Stomach (tissue), 9 donors: Measurements from ENCODE around the gene MYO18A. TPM values are rescaled to one million over a fixed set of nuclear protein-coding genes. Genes with fewer than 3 reads are reported as not detected.

ENCODE experiments used
- DNase-seq, 2 donors: peaks; one replicate each; pipeline versions ENCODE4 v3.0.0 to v3.0.0-alpha.2; 2013 to 2019
- H3K27ac ChIP-seq, 5 donors: fragments of 200-600 bp in 4 of 5; sonication (generic) in 4 of 5; one replicate each; pipeline ENCODE4 v1.5.1; 2013 to 2019; ENCODE audit warnings: mild to moderate bottlenecking in 1 of 5, moderate library complexity in 1 of 5
- H3K27me3 ChIP-seq, 3 donors: fragments of 200-600 bp; sonication (generic); one replicate each; pipeline ENCODE4 v1.5.1; 2017 to 2019; ENCODE audit warnings: mixed run types in 1 of 3
- H3K36me3 ChIP-seq, 4 donors: fragments of 200-600 bp; sonication (generic); 1 replicate in 3 of 4; 2 replicates in 1 of 4; pipeline ENCODE4 v1.5.1; 2016 to 2019
- H3K4me1 ChIP-seq, 4 donors: fragments of 200-600 bp; sonication (generic); one replicate each; pipeline ENCODE4 v1.5.1; 2016 to 2019
- H3K4me3 ChIP-seq, 4 donors: fragments of 200-600 bp; sonication (generic) in 3 of 4; one replicate each; pipeline ENCODE4 v1.5.1; 2016 to 2019; ENCODE audit warnings: mild to moderate bottlenecking in 1 of 4
- H3K9me3 ChIP-seq, 4 donors: fragments of 200-600 bp; sonication (generic); one replicate each; pipeline ENCODE4 v1.5.1; 2016 to 2019
- EP300 ChIP-seq: sonication (generic); formaldehyde crosslinking; IDR thresholded peaks from one replicate; pipeline ENCODE4 v1.6.1; 2017; ENCODE audit warnings: antibody characterized with exemption
- POLR2A ChIP-seq, 4 donors: fragments of 450-650 bp; IDR thresholded peaks; one replicate each; pipeline ENCODE4 v1.6.1; 2016; ENCODE audit warnings: antibody characterized with exemption in 4 of 4, control low read depth in 2 of 4, mild to moderate bottlenecking in 1 of 4, moderate library complexity in 1 of 4
- POLR2AphosphoS5 ChIP-seq, 3 donors: sonication (generic); formaldehyde crosslinking; IDR thresholded peaks; one replicate each; pipeline ENCODE4 v1.6.1; 2016; ENCODE audit warnings: antibody characterized with exemption in 3 of 3
- WGBS, 5 donors: extraction: QIAGEN DNeasy Blood & Tissue Kit in 3 of 5; methylation state at CpG; one replicate each; pipeline versions ENCODE4 v1.1.5 to v1.1.7; 2013 to 2018; 5-methylcytosine and 5-hydroxymethylcytosine counted together
- intact Hi-C: fragments of 100-400 bp; cut with DNase I; formaldehyde crosslinking; loops from one replicate; pipeline ENCODE4 v1.15.1; 2023; ENCODE audit warnings: low total_unique reads
- polyA plus RNA-seq, 3 donors: library from polyadenylated mRNA; stranded (reverse); fragments of 200-250 nt; gene quantifications; one replicate each; pipeline ENCODE4 v1.2.3, GENCODE V29; 2013
- total RNA-seq, 5 donors: library from RNA; depleted of rRNA; stranded (reverse); fragments of >200 nt; gene quantifications; one replicate each; pipeline versions ENCODE4 v1.1.0 to v1.2.3, GENCODE V29; 2014 to 2016
- TF ChIP-seq, protein P1 (sequence below), 7 experiments: fragments of 450-650 bp in 4 of 7; fragments of 200-600 bp in 3 of 7; sonication (generic) in 3 of 7; IDR thresholded peaks; one replicate each; pipeline ENCODE4 v1.5.1; 2016 to 2019; ENCODE audit warnings: antibody characterized with exemption in 7 of 7, control low read depth in 2 of 7, mild to moderate bottlenecking in 1 of 7
- donor health status: healthy with polysubstance abuse.
- donor health status: Bipolar disorder and iron deficiency.
- donor health status: healthy.

MYO18A gene
- total and polyA plus RNA-seq, 8 donors: 16.5 to 305 (median 55.5) TPM

DNA sequence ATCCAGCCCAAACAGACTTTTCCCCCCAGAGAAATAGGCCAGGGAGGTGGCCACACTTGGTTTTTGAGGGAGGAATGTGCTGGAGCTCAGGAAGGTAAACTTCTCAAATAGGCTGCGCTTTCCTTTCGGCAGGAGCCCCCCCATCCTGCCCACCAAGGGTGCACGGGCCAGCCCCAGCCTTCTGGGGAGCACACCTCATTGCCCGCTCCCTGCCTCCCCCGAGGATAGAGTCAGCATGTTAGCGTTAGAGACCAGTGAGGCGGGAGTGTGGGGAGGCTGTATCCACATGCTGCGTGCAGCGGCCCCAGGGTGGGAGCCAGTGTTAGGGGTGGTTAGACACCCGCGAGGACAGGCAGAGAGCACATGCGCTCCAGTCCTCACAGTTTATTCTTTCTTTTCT lies 95.0 kb downstream of the MYO18A start:
- 69 to 86% (median 81%) methylated on average over 12 of the region's 12 CpGs for WGBS, 5 donors
- intact Hi-C loops: no loop called here
- TF ChIP-seq POLR2AphosphoS5 (IDR thresholded peaks at IDR 0.05): no peak
- no peak for TF ChIP-seq POLR2A (IDR thresholded peaks at IDR 0.05)
- TF ChIP-seq, protein P1, sequence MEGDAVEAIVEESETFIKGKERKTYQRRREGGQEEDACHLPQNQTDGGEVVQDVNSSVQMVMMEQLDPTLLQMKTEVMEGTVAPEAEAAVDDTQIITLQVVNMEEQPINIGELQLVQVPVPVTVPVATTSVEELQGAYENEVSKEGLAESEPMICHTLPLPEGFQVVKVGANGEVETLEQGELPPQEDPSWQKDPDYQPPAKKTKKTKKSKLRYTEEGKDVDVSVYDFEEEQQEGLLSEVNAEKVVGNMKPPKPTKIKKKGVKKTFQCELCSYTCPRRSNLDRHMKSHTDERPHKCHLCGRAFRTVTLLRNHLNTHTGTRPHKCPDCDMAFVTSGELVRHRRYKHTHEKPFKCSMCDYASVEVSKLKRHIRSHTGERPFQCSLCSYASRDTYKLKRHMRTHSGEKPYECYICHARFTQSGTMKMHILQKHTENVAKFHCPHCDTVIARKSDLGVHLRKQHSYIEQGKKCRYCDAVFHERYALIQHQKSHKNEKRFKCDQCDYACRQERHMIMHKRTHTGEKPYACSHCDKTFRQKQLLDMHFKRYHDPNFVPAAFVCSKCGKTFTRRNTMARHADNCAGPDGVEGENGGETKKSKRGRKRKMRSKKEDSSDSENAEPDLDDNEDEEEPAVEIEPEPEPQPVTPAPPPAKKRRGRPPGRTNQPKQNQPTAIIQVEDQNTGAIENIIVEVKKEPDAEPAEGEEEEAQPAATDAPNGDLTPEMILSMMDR (IDR thresholded peaks at IDR 0.05): no peak
- Histone ChIP-seq H3K27me3 (no peaks in the 10 kb centered on the region), H3K9me3 (no peaks in the 10 kb centered on the region), H3K36me3 (peaks cover 71 to 100% (median 99%) of the 10 kb centered on the region in 4 donors), H3K4me1 (peaks cover 0 to 8% (median 3%) of the 10 kb centered on the region in 4 donors), H3K4me3 (no peak overlapping the region), H3K27ac (no peak overlapping the region)
- no peak for DNase-seq

DNA sequence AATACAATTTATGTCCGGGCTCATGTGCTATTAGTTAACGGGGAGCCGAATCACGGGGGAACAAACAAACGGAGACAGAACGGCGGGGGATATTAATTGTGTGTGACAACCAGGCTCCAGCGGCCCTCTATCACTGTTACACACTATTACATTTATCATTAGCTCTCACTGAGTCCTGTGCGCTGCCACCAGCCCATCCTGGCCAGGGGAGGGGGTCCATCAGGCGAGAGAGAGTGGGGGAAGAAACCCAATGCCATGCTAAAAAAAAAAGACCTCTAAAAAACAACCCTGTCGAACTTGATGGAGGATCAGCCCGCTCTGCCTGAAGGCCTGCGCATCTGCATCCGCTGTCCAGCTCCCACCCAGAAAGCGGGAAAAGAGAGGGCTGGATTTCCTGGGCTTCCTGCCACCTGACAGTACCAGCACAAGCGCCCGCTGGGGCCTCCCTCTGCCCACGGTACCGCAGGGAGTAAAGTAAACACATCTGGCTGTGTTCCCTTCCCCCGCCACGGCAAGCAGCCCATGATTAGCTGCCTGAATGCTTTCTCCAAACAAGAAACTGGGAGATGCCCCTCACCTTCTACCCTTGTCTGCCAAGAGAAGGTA lies 95.6 kb downstream of the MYO18A start:
- H3K27ac ChIP-seq: no peak overlapping the region
- H3K9me3 ChIP-seq: no peaks in the 10 kb centered on the region
- TF ChIP-seq POLR2A (IDR thresholded peaks at IDR 0.05): no peak
- TF ChIP-seq EP300: no peak
- TF ChIP-seq, protein P1 (IDR thresholded peaks at IDR 0.05): no peak
- TF ChIP-seq POLR2AphosphoS5 (IDR thresholded peaks at IDR 0.05): no peak
- H3K4me1 ChIP-seq: peaks cover 0 to 8% (median 3%) of the 10 kb centered on the region in 4 donors
- WGBS, 5 donors: 61 to 70% (median 62%) methylated on average over 18 to 21 of the region's 21 CpGs
- intact Hi-C loops: no loop called here
- no peaks in the 10 kb centered on the region for H3K27me3 ChIP-seq
- peak; percentile 40 to 83 for DNase-seq
- no peak overlapping the region for H3K4me3 ChIP-seq
- peaks cover 67 to 100% (median 99%) of the 10 kb centered on the region in 4 donors for H3K36me3 ChIP-seq

DNA sequence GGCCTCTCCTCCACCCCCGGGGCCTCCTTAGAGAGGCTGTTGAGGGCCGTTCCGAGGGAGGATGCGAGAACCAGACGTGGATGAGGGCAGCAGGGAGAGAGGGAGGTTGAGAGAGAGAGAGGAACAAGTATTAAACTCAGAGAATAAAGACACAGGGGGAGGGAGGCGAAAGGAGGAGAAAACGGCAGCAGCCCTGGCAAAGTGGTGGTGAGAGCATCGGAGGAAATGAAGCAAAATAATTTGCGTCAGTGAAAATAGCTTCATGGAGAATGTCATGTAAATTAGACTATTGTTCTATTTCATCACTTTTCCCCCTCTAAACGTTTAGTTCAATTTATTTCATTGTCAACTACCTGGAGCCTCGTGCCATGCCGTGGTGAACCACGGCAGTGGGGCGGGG lies 99.2 kb downstream of the MYO18A start:
- intact Hi-C loops: no loop called here
- H3K9me3 ChIP-seq: no peaks in the 10 kb centered on the region
- H3K36me3 ChIP-seq: peaks cover 49 to 94% (median 93%) of the 10 kb centered on the region in 4 donors
- no peak for TF ChIP-seq EP300
- no peaks in the 10 kb centered on the region for H3K27me3 ChIP-seq
- WGBS, 5 donors: 86 to 91% (median 89%) methylated on average over 14 of the region's 14 CpGs
- no peak overlapping the region for H3K4me3 ChIP-seq
- no peak overlapping the region for H3K27ac ChIP-seq
- H3K4me1 ChIP-seq: peaks cover 0 to 8% (median 3%) of the 10 kb centered on the region in 4 donors
- no peak for DNase-seq

DNA sequence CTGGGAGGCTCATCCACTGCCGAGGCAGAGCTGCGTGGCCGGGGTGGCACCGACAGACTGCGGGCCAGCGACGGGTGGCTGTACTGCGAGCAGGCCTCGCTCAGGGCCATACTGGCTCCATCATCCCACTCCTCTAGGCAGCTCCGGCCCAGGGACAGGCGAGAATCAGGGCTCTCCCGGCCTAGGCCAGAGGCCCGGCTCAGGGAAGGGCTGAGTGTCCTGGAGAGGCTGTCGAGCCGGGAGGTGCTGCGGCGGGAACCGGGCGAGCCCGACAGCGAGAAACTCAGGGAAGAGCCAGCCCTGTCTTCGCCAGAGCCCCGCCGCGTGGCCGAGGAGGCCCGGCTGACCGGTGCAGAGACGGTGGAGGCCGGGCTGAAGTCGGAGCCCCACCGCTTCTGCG lies 99.9 kb downstream of the MYO18A start:
- no peak overlapping the region for H3K27ac ChIP-seq
- DNase-seq: no peak
- 96 to 98% (median 96%) methylated on average over 21 to 33 of the region's 33 CpGs for WGBS, 5 donors

More for the DNA sequence above, 99.9 kb downstream of the MYO18A start:
- H3K4me3 ChIP-seq: no peak overlapping the region
- peaks cover 43 to 94% (median 87%) of the 10 kb centered on the region in 4 donors for H3K36me3 ChIP-seq
- no peaks in the 10 kb centered on the region for H3K9me3 ChIP-seq
- TF ChIP-seq EP300: no peak
- TF ChIP-seq, protein P1 (IDR thresholded peaks at IDR 0.05): no peak
- no peak for TF ChIP-seq POLR2AphosphoS5 (IDR thresholded peaks at IDR 0.05)
- no peak for TF ChIP-seq POLR2A (IDR thresholded peaks at IDR 0.05)
- no peaks in the 10 kb centered on the region for H3K27me3 ChIP-seq
- intact Hi-C loops: no loop called here
- peaks cover 0 to 6% (median 3%) of the 10 kb centered on the region in 4 donors for H3K4me1 ChIP-seq
